Keratinocyte (primary cell): ENCODE data around the gene IFIT3. TPM values are rescaled to one million over a fixed set of nuclear protein-coding genes. Genes with fewer than 3 reads are reported as not detected.

ENCODE experiments used
- DNase-seq: peaks from one replicate; pipeline ENCODE4 v3.0.0-alpha.2; 2011; ENCODE audit warnings: low read depth, missing footprints, low spot score
- FAIRE-seq: peaks from 2 replicates; lab custom pipeline; 2011; peaks lifted over from hg19 to GRCh38; lab: Jason Lieb, UNC
- H2AFZ ChIP-seq: 2 replicates; pipeline ENCODE4 v1.6.0; 2012; ENCODE audit warnings: low read length, control low read depth, inconsistent platforms; ENCODE audit not compliant: control insufficient read depth
- H3K27ac ChIP-seq: 2 replicates; pipeline ENCODE4 v1.5.1; 2011; ENCODE audit warnings: low read length; ENCODE audit not compliant: control insufficient read depth, insufficient read depth
- H3K27me3 ChIP-seq: 3 replicates; pipeline ENCODE4 v1.6.0; 2011; ENCODE audit warnings: low read length; ENCODE audit not compliant: control insufficient read depth, insufficient read depth; ENCODE audit errors: extremely low read depth
- H3K36me3 ChIP-seq, 2 experiments: 2 replicates in 1 of 2; 3 replicates in 1 of 2; pipeline ENCODE4 v1.5.1; 2011; ENCODE audit warnings: low read length in 2 of 2, mild to moderate bottlenecking in 1 of 2; ENCODE audit not compliant: control insufficient read depth in 2 of 2, insufficient read depth in 2 of 2; ENCODE audit errors: extremely low read depth in 1 of 2
- H3K4me1 ChIP-seq: 3 replicates; pipeline ENCODE4 v1.5.1; 2011; ENCODE audit warnings: low read length; ENCODE audit not compliant: control insufficient read depth, insufficient read depth; ENCODE audit errors: extremely low read depth
- H3K4me2 ChIP-seq: 3 replicates; pipeline ENCODE4 v1.6.0; 2011; ENCODE audit warnings: low read depth, low read length; ENCODE audit not compliant: control insufficient read depth, insufficient read depth; ENCODE audit errors: extremely low read depth
- H3K4me3 ChIP-seq, 3 experiments: fragments of 200-600 bp in 1 of 3; sonication (generic) in 1 of 3; 2 replicates in 2 of 3; 3 replicates in 1 of 3; pipeline ENCODE4 v1.5.1; 2011 to 2016; ENCODE audit warnings: low read length in 3 of 3, mild to moderate bottlenecking in 3 of 3, control low read depth in 2 of 3, inconsistent platforms in 1 of 3, low read depth in 1 of 3, mixed read lengths in 1 of 3, mixed run types in 1 of 3, moderate library complexity in 1 of 3; ENCODE audit not compliant: control insufficient read depth in 2 of 3, insufficient read depth in 2 of 3; ENCODE audit errors: extremely low read depth in 1 of 3
- H3K79me2 ChIP-seq: 2 replicates; pipeline ENCODE4 v1.6.0; 2012; ENCODE audit warnings: low read length; ENCODE audit not compliant: control insufficient read depth, insufficient read depth
- H3K9ac ChIP-seq: 3 replicates; pipeline ENCODE4 v1.6.0; 2011; ENCODE audit warnings: low read length; ENCODE audit not compliant: control insufficient read depth, insufficient read depth; ENCODE audit errors: extremely low read depth
- H3K9me1 ChIP-seq: 3 replicates; pipeline ENCODE4 v1.6.0; 2011; ENCODE audit warnings: low read length; ENCODE audit not compliant: control insufficient read depth, insufficient read depth; ENCODE audit errors: extremely low read depth
- H3K9me3 ChIP-seq: 2 replicates; pipeline ENCODE4 v1.5.1; 2012; ENCODE audit warnings: low read depth, low read length; ENCODE audit not compliant: control insufficient read depth
- H4K20me1 ChIP-seq: 3 replicates; pipeline ENCODE4 v1.6.0; 2011; ENCODE audit warnings: low read length; ENCODE audit not compliant: control insufficient read depth, insufficient read depth; ENCODE audit errors: extremely low read depth
- EZH2 ChIP-seq: IDR thresholded peaks from one replicate; pipeline ENCODE4 v1.6.1; 2012; ENCODE audit warnings: inconsistent platforms, mild to moderate bottlenecking, low read length, moderate library complexity
- dilution Hi-C: fragments of 300-500 bp; cut with MboI; formaldehyde crosslinking; loops from one replicate; pipeline ENCODE4 v1.7.0; 2020; ENCODE audit warnings: low sequenced_read_pairs; ENCODE audit not compliant: extremely low pct_ligation_motif_present
- polyA plus RNA-seq, 5 experiments: library from polyadenylated mRNA; depleted of rRNA in 3 of 5; stranded (reverse) in 3 of 5; stranded (forward) in 1 of 5; unstranded in 1 of 5; fragments of >200 nt; gene quantifications; 1 replicate in 1 of 5; 2 replicates in 3 of 5; 3 replicates in 1 of 5; pipeline versions ENCODE4 v1.2.1 to v1.2.3, GENCODE V29; 2011 to 2012; ENCODE audit warnings: missing spikeins in 2 of 5, low read depth in 1 of 5, low replicate concordance in 1 of 5
- TF ChIP-seq, protein P1 (sequence below), 3 experiments: IDR thresholded peaks in 1 of 3; conservative IDR thresholded peaks in 1 of 3; optimal IDR thresholded peaks in 1 of 3; 2 replicates in 2 of 3; 3 replicates in 1 of 3; pipeline versions ENCODE3 to v1.5.1; 2011; ENCODE audit warnings: low read length in 3 of 3, mild to moderate bottlenecking in 3 of 3, moderate library complexity in 2 of 3, control low read depth in 1 of 3, inconsistent platforms in 1 of 3; ENCODE audit not compliant: insufficient read depth in 2 of 3; ENCODE audit errors: extremely low read depth in 1 of 3

The IFIT3 gene
- polyA plus RNA-seq, 1 donor (not counting 4 experiments of a cell fraction or from before 2014, with no cell fraction given) = 42.6 TPM

GRCh38 chr10:89364531-89364930 lies 36.7 kb downstream of the IFIT3 start:
- no peak overlapping the region for H2AFZ ChIP-seq
- H3K4me1 ChIP-seq = no peaks in the 10 kb centered on the region
- no peaks in the 10 kb centered on the region for H3K9me1 ChIP-seq
- H3K9me3 ChIP-seq = no peaks in the 10 kb centered on the region
- H3K4me2 ChIP-seq = no peak overlapping the region
- dilution Hi-C loops = no loop called here
- H3K9ac ChIP-seq = no peak overlapping the region
- TF ChIP-seq, protein P1, sequence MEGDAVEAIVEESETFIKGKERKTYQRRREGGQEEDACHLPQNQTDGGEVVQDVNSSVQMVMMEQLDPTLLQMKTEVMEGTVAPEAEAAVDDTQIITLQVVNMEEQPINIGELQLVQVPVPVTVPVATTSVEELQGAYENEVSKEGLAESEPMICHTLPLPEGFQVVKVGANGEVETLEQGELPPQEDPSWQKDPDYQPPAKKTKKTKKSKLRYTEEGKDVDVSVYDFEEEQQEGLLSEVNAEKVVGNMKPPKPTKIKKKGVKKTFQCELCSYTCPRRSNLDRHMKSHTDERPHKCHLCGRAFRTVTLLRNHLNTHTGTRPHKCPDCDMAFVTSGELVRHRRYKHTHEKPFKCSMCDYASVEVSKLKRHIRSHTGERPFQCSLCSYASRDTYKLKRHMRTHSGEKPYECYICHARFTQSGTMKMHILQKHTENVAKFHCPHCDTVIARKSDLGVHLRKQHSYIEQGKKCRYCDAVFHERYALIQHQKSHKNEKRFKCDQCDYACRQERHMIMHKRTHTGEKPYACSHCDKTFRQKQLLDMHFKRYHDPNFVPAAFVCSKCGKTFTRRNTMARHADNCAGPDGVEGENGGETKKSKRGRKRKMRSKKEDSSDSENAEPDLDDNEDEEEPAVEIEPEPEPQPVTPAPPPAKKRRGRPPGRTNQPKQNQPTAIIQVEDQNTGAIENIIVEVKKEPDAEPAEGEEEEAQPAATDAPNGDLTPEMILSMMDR (optimal IDR thresholded peaks at IDR 0.05 in 1 of 3, IDR thresholded peaks at IDR 0.05 in 1 of 3, conservative IDR thresholded peaks at IDR 0.05 in 1 of 3; ENCODE audit: extremely low read depth in 1 of 3, insufficient read depth in 2 of 3, low read length in 3 of 3) = no peak
- no peak for TF ChIP-seq EZH2
- no peaks in the 10 kb centered on the region for H4K20me1 ChIP-seq
- no peak for DNase-seq
- H3K36me3 ChIP-seq = no peaks in the 10 kb centered on the region
- H3K79me2 ChIP-seq = no peaks in the 10 kb centered on the region
- FAIRE-seq = no peak
- H3K4me3 ChIP-seq = no peak overlapping the region
- H3K27me3 ChIP-seq = no peaks in the 10 kb centered on the region
- H3K27ac ChIP-seq = no peak overlapping the region

DNA sequence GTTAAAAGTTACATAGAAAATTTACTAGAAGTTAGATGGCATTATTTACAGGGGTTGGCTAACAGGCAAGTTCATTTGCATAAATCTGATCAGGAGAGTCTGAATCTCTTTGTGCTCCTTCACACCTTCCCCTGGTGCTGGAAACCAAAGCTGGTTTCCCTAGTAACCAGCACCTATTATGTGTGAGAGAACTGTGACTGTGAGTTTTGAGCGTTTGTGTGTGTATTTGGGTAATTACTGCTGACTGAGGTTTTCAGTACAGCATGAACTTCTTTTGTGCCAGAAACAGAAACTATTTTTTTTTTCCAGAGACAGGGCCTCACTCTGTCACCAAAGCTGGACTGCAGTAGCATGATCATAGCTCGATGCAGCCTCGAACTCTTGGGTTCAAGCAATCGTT lies 39.7 kb downstream of the IFIT3 start:
- H3K27ac ChIP-seq = no peak overlapping the region
- H3K79me2 ChIP-seq = no peaks in the 10 kb centered on the region
- TF ChIP-seq EZH2 = no peak
- TF ChIP-seq, protein P1 (optimal IDR thresholded peaks at IDR 0.05 in 1 of 3, IDR thresholded peaks at IDR 0.05 in 1 of 3, conservative IDR thresholded peaks at IDR 0.05 in 1 of 3; ENCODE audit: extremely low read depth in 1 of 3, insufficient read depth in 2 of 3, low read length in 3 of 3) = no peak
- no peak overlapping the region for H3K4me2 ChIP-seq
- no peaks in the 10 kb centered on the region for H3K36me3 ChIP-seq
- no peak for FAIRE-seq
- H3K4me1 ChIP-seq = no peaks in the 10 kb centered on the region
- dilution Hi-C loops = no loop called here
- no peaks in the 10 kb centered on the region for H4K20me1 ChIP-seq
- H3K9me3 ChIP-seq = no peaks in the 10 kb centered on the region
- no peaks in the 10 kb centered on the region for H3K27me3 ChIP-seq
- no peak overlapping the region for H3K4me3 ChIP-seq
- no peak for DNase-seq
- H3K9me1 ChIP-seq = no peaks in the 10 kb centered on the region
- no peak overlapping the region for H2AFZ ChIP-seq
- no peak overlapping the region for H3K9ac ChIP-seq
